ENCODE results near the gene IL20. TPM values are rescaled to one million over a fixed set of nuclear protein-coding genes. Genes with fewer than 3 reads are reported as not detected.

IL20 gene
- total and polyA plus RNA-seq, 4 donors = not detected

GRCh38 chr1:206907304-206907991, 42.0 kb downstream of the IL20 start:
- no peaks in the 10 kb centered on the region for H3K4me1 ChIP-seq (ENCODE audit: control insufficient read depth in 1 of 2, insufficient read depth in 2 of 2, low read length in 2 of 2)
- H3K27me3 ChIP-seq (ENCODE audit: control insufficient read depth in 1 of 2, insufficient read depth in 2 of 2, low read length in 1 of 2) = no peaks in the 10 kb centered on the region
- no peak overlapping the region for H3K27ac ChIP-seq (ENCODE audit: low read depth in 1 of 2, low read length in 2 of 2)
- DNase-seq (no peak), ATAC-seq (ENCODE audit: low FRiP score) (no peak)
- H3K4me3 ChIP-seq (ENCODE audit: low read length in 2 of 2) = no peak overlapping the region
- no peaks in the 10 kb centered on the region for H3K36me3 ChIP-seq (ENCODE audit: control insufficient read depth in 1 of 2, insufficient read depth in 2 of 2, low read length in 1 of 2)
- intact Hi-C loops (cut with DNase I) = loop anchor here in 1 of 2 donors (10.0 kb wide), 1 partner anchor 173 kb away; no protein-coding TSS in a partner anchor
- WGBS, 2 donors = 80 to 84% methylated on average over 23 of the region's 23 CpGs
- H3K9me3 ChIP-seq (ENCODE audit: control insufficient read depth, low read length) = peaks cover 3% of the 10 kb centered on the region

GRCh38 chr1:206908038-206908437, 42.6 kb downstream of the IL20 start:
- DNase-seq (no peak), ATAC-seq (ENCODE audit: low FRiP score) (no peak)
- intact Hi-C loops (cut with DNase I) = loop anchor here in 1 of 2 donors (10.0 kb wide), 1 partner anchor 173 kb away; no protein-coding TSS in a partner anchor
- Histone ChIP-seq H3K4me3 (ENCODE audit: low read length in 2 of 2) (no peak overlapping the region), H3K36me3 (ENCODE audit: control insufficient read depth in 1 of 2, insufficient read depth in 2 of 2, low read length in 1 of 2) (no peaks in the 10 kb centered on the region), H3K27ac (ENCODE audit: low read depth in 1 of 2, low read length in 2 of 2) (no peak overlapping the region), H3K27me3 (ENCODE audit: control insufficient read depth in 1 of 2, insufficient read depth in 2 of 2, low read length in 1 of 2) (no peaks in the 10 kb centered on the region), H3K4me1 (ENCODE audit: control insufficient read depth in 1 of 2, insufficient read depth in 2 of 2, low read length in 2 of 2) (no peaks in the 10 kb centered on the region), H3K9me3 (ENCODE audit: control insufficient read depth, low read length) (peaks cover 1% of the 10 kb centered on the region)
- 90 to 93% methylated on average over 10 of the region's 10 CpGs for WGBS, 2 donors

GRCh38 chr1:206909161-206909882, 43.9 kb downstream of the IL20 start:
- Histone ChIP-seq H3K4me3 (ENCODE audit: low read length in 2 of 2) (no peak overlapping the region), H3K4me1 (ENCODE audit: control insufficient read depth in 1 of 2, insufficient read depth in 2 of 2, low read length in 2 of 2) (no peaks in the 10 kb centered on the region), H3K27ac (ENCODE audit: low read depth in 1 of 2, low read length in 2 of 2) (no peak overlapping the region), H3K27me3 (ENCODE audit: control insufficient read depth in 1 of 2, insufficient read depth in 2 of 2, low read length in 1 of 2) (no peaks in the 10 kb centered on the region), H3K36me3 (ENCODE audit: control insufficient read depth in 1 of 2, insufficient read depth in 2 of 2, low read length in 1 of 2) (no peaks in the 10 kb centered on the region), H3K9me3 (ENCODE audit: control insufficient read depth, low read length) (peaks cover 1% of the 10 kb centered on the region)
- peak; percentile 57 to 81 for DNase-seq
- 2% methylated on average over 59 to 69 of the region's 69 CpGs for WGBS, 2 donors
- peak; percentile 50 for ATAC-seq (ENCODE audit: low FRiP score)
- intact Hi-C loops (cut with DNase I) = loop anchor here in 1 of 2 donors (10.0 kb wide), 1 partner anchor 175 kb away; no protein-coding TSS in a partner anchor

- WGBS, 2 donors = 20 to 22% methylated on average over 14 of the region's 14 CpGs
- no peaks in the 10 kb centered on the region for H3K36me3 ChIP-seq (ENCODE audit: control insufficient read depth in 1 of 2, insufficient read depth in 2 of 2, low read length in 1 of 2)
- ATAC-seq (ENCODE audit: low FRiP score) = no peak
- no peaks in the 10 kb centered on the region for H3K9me3 ChIP-seq (ENCODE audit: control insufficient read depth, low read length)
- H3K4me3 ChIP-seq (ENCODE audit: low read length in 2 of 2) = no peak overlapping the region
- no peak for DNase-seq
- H3K4me1 ChIP-seq (ENCODE audit: control insufficient read depth in 1 of 2, insufficient read depth in 2 of 2, low read length in 2 of 2) = no peaks in the 10 kb centered on the region
- no peak overlapping the region for H3K27ac ChIP-seq (ENCODE audit: low read depth in 1 of 2, low read length in 2 of 2)
- H3K27me3 ChIP-seq (ENCODE audit: control insufficient read depth in 1 of 2, insufficient read depth in 2 of 2, low read length in 1 of 2) = no peaks in the 10 kb centered on the region
- intact Hi-C loops (cut with DNase I) = loop anchor here (2.0 to 10.0 kb wide), 6 partner anchors 175 to 433 kb away; no protein-coding TSS in a partner anchor
Observed at GRCh38 chr1:206909883-206910318, 44.5 kb downstream of the IL20 start.

GRCh38 chr1:206911064-206911663, 45.7 kb downstream of the IL20 start:
- H3K4me1 ChIP-seq (ENCODE audit: control insufficient read depth in 1 of 2, insufficient read depth in 2 of 2, low read length in 2 of 2) = no peaks in the 10 kb centered on the region
- no peak overlapping the region for H3K27ac ChIP-seq (ENCODE audit: low read depth in 1 of 2, low read length in 2 of 2)
- H3K9me3 ChIP-seq (ENCODE audit: control insufficient read depth, low read length) = no peaks in the 10 kb centered on the region
- ATAC-seq (ENCODE audit: low FRiP score) (peak; percentile 78), DNase-seq (no peak)
- WGBS, 2 donors = 1 to 3% methylated on average over 1 of the region's 1 CpG
- H3K27me3 ChIP-seq (ENCODE audit: control insufficient read depth in 1 of 2, insufficient read depth in 2 of 2, low read length in 1 of 2) = no peaks in the 10 kb centered on the region
- H3K4me3 ChIP-seq (ENCODE audit: low read length in 2 of 2) = no peak overlapping the region
- intact Hi-C loops (cut with DNase I) = loop anchor here (1.0 to 5.0 kb wide), 6 partner anchors 184 to 434 kb away; no protein-coding TSS in a partner anchor
- no peaks in the 10 kb centered on the region for H3K36me3 ChIP-seq (ENCODE audit: control insufficient read depth in 1 of 2, insufficient read depth in 2 of 2, low read length in 1 of 2)

- WGBS, 2 donors = 19 to 20% methylated on average over 7 of the region's 7 CpGs
- H3K4me1 ChIP-seq (ENCODE audit: control insufficient read depth in 1 of 2, insufficient read depth in 2 of 2, low read length in 2 of 2) = no peaks in the 10 kb centered on the region
- no peak overlapping the region for H3K27ac ChIP-seq (ENCODE audit: low read depth in 1 of 2, low read length in 2 of 2)
- no peaks in the 10 kb centered on the region for H3K36me3 ChIP-seq (ENCODE audit: control insufficient read depth in 1 of 2, insufficient read depth in 2 of 2, low read length in 1 of 2)
- no peak overlapping the region for H3K4me3 ChIP-seq (ENCODE audit: low read length in 2 of 2)
- DNase-seq (peak in 1 of 2 donors; percentile 69), ATAC-seq (ENCODE audit: low FRiP score) (peak; percentile 81)
- intact Hi-C loops (cut with DNase I) = loop anchor here (5.0 kb wide), 4 partner anchors 185 to 435 kb away; no protein-coding TSS in a partner anchor
- no peaks in the 10 kb centered on the region for H3K27me3 ChIP-seq (ENCODE audit: control insufficient read depth in 1 of 2, insufficient read depth in 2 of 2, low read length in 1 of 2)
- H3K9me3 ChIP-seq (ENCODE audit: control insufficient read depth, low read length) = no peaks in the 10 kb centered on the region
Observed at GRCh38 chr1:206912445-206913095, 47.1 kb downstream of the IL20 start.

GRCh38 chr1:206913766-206914537, 48.5 kb downstream of the IL20 start:
- Histone ChIP-seq H3K9me3 (ENCODE audit: control insufficient read depth, low read length) (no peaks in the 10 kb centered on the region), H3K27ac (ENCODE audit: low read depth in 1 of 2, low read length in 2 of 2) (no peak overlapping the region), H3K27me3 (ENCODE audit: control insufficient read depth in 1 of 2, insufficient read depth in 2 of 2, low read length in 1 of 2) (no peaks in the 10 kb centered on the region), H3K4me1 (ENCODE audit: control insufficient read depth in 1 of 2, insufficient read depth in 2 of 2, low read length in 2 of 2) (no peaks in the 10 kb centered on the region), H3K4me3 (ENCODE audit: low read length in 2 of 2) (no peak overlapping the region), H3K36me3 (ENCODE audit: control insufficient read depth in 1 of 2, insufficient read depth in 2 of 2, low read length in 1 of 2) (no peaks in the 10 kb centered on the region)
- peak in 1 of 2 donors; percentile 34 for DNase-seq
- intact Hi-C loops (cut with DNase I) = loop anchor here (5.0 kb wide), 4 partner anchors 187 to 437 kb away; no protein-coding TSS in a partner anchor
- ATAC-seq (ENCODE audit: low FRiP score) = no peak
- WGBS, 2 donors = 78 to 83% methylated on average over 12 of the region's 12 CpGs

All from aorta (tissue), 5 donors.